ENCODE measurements around the gene CEP20. TPM values are rescaled to one million over a fixed set of nuclear protein-coding genes. Genes with fewer than 3 reads are reported as not detected.

CEP20 gene
- total and polyA plus RNA-seq, 2 experiments from 2014 or later, result 20.5 to 39.8 TPM

GRCh38 chr16:15885560-15886001 is 2.8 kb downstream of the CEP20 start:
- Histone ChIP-seq H3K4me1 (ENCODE audit: insufficient read depth) (peaks cover 6% of the 10 kb centered on the region), H2AFZ (no peak overlapping the region), H3K36me3 (replicated peaks; ENCODE audit: insufficient read depth, low read depth) (no peaks in the 10 kb centered on the region), H3K79me2 (peaks cover 45% of the 10 kb centered on the region), H4K20me1 (ENCODE audit: insufficient read depth, poor library complexity, severe bottlenecking) (no peaks in the 10 kb centered on the region), H3K9me3 (ENCODE audit: low read depth) (no peaks in the 10 kb centered on the region), H3K4me3 (no peak overlapping the region), H3K9me2 (replicated peaks; ENCODE audit: insufficient read depth) (no peaks in the 10 kb centered on the region), H3K27ac (no peak overlapping the region), H3K4me2 (no peak overlapping the region), H3K27me3 (no peaks in the 10 kb centered on the region)
- DNase-seq (ENCODE audit: low spot score), result no peak
- 96% methylated on average over 5 of the region's 5 CpGs for WGBS (ENCODE audit: low lambda C conversion rate, missing lambda C conversion rate)
- TF ChIP-seq EZH2 (IDR thresholded peaks at IDR 0.05; ENCODE audit: borderline replicate concordance) (no peak), EZH2phosphoT487 (IDR thresholded peaks at IDR 0.05; ENCODE audit: low read depth, severe bottlenecking, unreplicated experiment) (no peak), CTCF (IDR thresholded peaks at IDR 0.05; ENCODE audit: poor library complexity) (no peak)

DNA sequence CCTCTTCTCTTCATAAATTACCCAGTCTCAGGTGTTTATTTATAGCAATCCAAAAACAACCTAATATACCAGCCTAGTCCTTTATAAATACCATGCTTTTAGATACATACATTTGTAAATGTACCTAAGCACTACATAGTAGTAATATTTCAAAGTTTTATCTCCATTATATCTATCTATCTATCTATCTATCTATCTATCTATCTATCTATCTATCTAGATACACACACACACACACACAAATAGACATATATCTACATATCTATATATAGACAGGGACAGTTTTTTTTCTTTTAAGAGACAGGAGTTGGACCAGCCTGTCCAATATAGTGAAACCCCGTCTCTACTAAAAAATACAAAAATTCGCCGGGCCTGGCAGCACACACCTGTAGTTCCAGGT is 5.8 kb downstream of the CEP20 start:
- no peaks in the 10 kb centered on the region for H4K20me1 ChIP-seq (ENCODE audit: insufficient read depth, poor library complexity, severe bottlenecking)
- no peaks in the 10 kb centered on the region for H3K27me3 ChIP-seq
- H3K36me3 ChIP-seq (replicated peaks; ENCODE audit: insufficient read depth, low read depth), result no peaks in the 10 kb centered on the region
- H3K27ac ChIP-seq, result no peak overlapping the region
- DNase-seq (ENCODE audit: low spot score), result no peak
- H3K9me3 ChIP-seq (ENCODE audit: low read depth), result no peaks in the 10 kb centered on the region
- 74% methylated on average over 3 of the region's 3 CpGs for WGBS (ENCODE audit: low lambda C conversion rate, missing lambda C conversion rate)
- H3K4me1 ChIP-seq (ENCODE audit: insufficient read depth), result peaks cover 5% of the 10 kb centered on the region
- peaks cover 42% of the 10 kb centered on the region for H3K79me2 ChIP-seq
- H3K4me3 ChIP-seq, result no peak overlapping the region
- H3K9me2 ChIP-seq (replicated peaks; ENCODE audit: insufficient read depth), result no peaks in the 10 kb centered on the region
- no peak overlapping the region for H3K4me2 ChIP-seq
- TF ChIP-seq CTCF (IDR thresholded peaks at IDR 0.05; ENCODE audit: poor library complexity) (no peak), EZH2 (IDR thresholded peaks at IDR 0.05; ENCODE audit: borderline replicate concordance) (no peak), EZH2phosphoT487 (IDR thresholded peaks at IDR 0.05; ENCODE audit: low read depth, severe bottlenecking, unreplicated experiment) (no peak)
- no peak overlapping the region for H2AFZ ChIP-seq

- Histone ChIP-seq H3K4me3 (no peak overlapping the region), H2AFZ (no peak overlapping the region), H3K27ac (no peak overlapping the region), H3K9me3 (ENCODE audit: low read depth) (no peaks in the 10 kb centered on the region), H3K4me1 (ENCODE audit: insufficient read depth) (no peaks in the 10 kb centered on the region), H3K9me2 (replicated peaks; ENCODE audit: insufficient read depth) (no peaks in the 10 kb centered on the region), H4K20me1 (ENCODE audit: insufficient read depth, poor library complexity, severe bottlenecking) (no peaks in the 10 kb centered on the region), H3K79me2 (peaks cover 36% of the 10 kb centered on the region), H3K27me3 (no peaks in the 10 kb centered on the region), H3K36me3 (replicated peaks; ENCODE audit: insufficient read depth, low read depth) (no peaks in the 10 kb centered on the region), H3K4me2 (no peak overlapping the region)
- TF ChIP-seq CTCF (IDR thresholded peaks at IDR 0.05; ENCODE audit: poor library complexity) (no peak), EZH2phosphoT487 (IDR thresholded peaks at IDR 0.05; ENCODE audit: low read depth, severe bottlenecking, unreplicated experiment) (no peak), EZH2 (IDR thresholded peaks at IDR 0.05; ENCODE audit: borderline replicate concordance) (no peak)
- DNase-seq (ENCODE audit: low spot score), result no peak
- WGBS (ENCODE audit: low lambda C conversion rate, missing lambda C conversion rate), result 93% methylated on average over 13 of the region's 13 CpGs
Observed at GRCh38 chr16:15881794-15882379, 6.5 kb downstream of the CEP20 start.
